Measurements from ENCODE around the gene PACC1. TPM values are rescaled to one million over a fixed set of nuclear protein-coding genes. Genes with fewer than 3 reads are reported as not detected.

Gene PACC1
- total RNA-seq, 1 donor from 2014 or later, result 18.3 TPM

DNA sequence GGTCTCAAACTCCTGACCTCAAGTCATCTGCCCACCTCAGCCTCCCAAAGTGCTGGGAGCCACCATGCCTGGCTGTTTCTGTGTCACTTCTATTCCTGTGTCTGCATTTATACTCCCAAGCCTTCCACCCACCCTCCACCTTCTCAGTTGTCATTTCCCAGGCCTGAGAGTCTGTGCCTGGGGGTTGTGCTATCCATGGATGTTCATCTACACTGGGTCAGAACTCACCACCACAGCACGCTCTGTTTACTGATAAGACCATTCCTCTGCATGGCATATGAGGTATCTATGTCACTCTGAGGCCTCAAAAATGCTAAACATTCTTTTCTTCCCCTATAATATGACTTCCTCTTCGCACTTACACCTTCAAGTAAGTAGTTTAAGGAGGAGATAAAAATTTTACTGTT, 24.1 kb upstream of the PACC1 start:
- DNase-seq (ENCODE audit: low read depth, low spot score), result no peak

- no peak for DNase-seq (ENCODE audit: low read depth, low spot score)
Measured at GRCh38 chr1:212437179-212437798, 22.6 kb upstream of the PACC1 start.

DNA sequence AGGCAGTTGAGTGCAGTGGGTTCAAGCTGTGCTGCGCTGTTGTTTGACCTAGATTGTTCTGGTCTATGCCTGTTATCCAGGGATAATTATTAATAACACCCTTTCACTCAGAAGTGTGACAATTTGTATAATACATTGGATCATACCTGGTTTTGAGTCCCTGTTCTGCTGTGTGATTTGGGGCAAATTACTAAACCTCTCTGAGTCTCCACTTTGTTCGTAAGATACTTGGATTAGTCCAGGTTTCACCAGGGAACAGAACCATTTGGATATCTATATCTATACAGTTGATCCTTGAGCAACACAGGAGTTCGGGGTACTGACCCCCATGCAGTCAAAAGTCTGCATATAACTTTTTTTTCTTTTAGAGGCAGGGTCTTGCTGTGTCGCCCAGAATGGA, 20.3 kb upstream of the PACC1 start:
- DNase-seq (ENCODE audit: low read depth, low spot score), result no peak

DNA sequence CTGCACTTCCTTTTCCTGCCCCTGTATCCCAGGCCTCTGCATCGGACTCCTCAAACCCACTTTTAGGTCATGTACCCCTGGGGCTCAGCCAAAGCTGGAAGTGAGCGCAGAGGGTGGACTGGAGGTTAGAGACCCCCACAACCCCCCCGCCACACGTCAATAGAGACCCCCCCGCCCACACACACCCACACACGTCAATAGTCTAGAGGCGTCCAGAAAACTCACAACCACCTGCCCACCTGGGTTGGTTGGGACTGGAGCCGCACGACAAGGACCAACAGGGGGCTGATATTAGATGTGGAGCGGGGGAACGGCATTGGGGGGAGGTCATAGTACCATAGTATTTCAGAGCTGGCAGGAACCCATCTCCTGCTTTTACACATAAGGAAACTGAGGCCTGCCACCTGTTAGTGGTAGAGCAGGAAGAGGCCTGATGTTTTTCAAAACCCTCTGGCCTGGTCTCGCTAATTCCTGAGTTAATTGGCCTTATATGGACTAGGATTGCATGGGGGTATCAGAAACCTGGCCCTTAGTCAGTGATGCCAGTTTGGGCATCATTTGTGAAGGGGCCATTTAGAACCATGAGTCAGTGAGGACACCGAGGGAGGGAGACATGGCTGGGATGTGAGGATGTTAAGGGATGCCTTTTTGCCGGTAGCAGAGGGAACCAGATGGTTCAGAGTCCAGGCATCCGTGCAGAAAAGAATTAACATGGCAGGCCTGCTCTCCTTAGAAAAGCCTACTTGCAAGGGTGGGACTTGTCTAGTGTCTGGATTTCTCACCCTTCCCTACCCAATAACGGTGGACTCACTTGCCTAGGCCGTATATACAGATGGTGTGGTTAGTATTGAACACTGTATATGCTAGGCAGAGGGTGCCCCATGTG, 19.1 kb upstream of the PACC1 start:
- DNase-seq (ENCODE audit: low read depth, low spot score), result no peak

- DNase-seq (ENCODE audit: low read depth, low spot score), result no peak
Measured at GRCh38 chr1:212432661-212433576, 18.2 kb upstream of the PACC1 start, which contains the start of gene NENF. TSS of gene NENF (plus strand) at chr1:212432920. CDS start at chr1:212432944, 24 bp downstream.

DNA sequence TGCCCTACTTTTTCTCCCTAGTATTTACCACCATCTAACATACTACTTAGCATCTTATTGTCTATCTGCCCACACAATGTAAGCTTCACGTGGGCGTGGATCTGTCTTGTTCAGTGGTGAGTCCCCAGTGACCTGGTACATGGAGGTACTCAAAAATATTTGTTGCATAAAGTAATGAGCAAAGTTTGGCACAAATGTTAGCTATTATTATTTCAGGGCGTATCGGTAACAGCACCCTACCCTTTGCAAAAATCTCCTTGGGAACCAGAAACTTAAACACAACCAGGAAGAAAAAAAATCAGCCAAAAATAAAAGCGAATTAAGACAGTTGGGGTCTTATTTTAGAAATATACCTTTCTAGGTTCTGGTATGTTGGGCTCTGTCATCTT, 17.6 kb upstream of the PACC1 start:
- no peak for DNase-seq (ENCODE audit: low read depth, low spot score)

DNA sequence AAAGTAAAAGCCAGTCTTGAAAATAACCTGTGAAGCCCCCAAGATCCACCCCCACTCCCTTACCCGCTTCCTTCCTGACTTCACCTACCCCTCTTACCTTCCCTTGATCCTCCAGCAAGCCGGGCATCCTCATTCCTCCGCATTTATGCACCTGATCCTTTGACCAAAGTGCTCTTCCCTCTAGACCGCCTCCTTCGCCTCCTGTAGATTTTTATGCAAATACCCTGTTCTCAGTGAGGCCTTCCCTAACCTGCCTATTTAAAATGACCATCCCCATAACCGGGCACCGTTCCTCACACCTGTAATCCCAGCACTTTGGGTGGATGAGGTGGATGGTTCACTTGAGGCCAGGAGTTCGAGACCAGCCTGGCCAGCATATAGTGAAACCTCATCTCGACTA, 17.0 kb upstream of the PACC1 start:
- no peak for DNase-seq (ENCODE audit: low read depth, low spot score)

DNA sequence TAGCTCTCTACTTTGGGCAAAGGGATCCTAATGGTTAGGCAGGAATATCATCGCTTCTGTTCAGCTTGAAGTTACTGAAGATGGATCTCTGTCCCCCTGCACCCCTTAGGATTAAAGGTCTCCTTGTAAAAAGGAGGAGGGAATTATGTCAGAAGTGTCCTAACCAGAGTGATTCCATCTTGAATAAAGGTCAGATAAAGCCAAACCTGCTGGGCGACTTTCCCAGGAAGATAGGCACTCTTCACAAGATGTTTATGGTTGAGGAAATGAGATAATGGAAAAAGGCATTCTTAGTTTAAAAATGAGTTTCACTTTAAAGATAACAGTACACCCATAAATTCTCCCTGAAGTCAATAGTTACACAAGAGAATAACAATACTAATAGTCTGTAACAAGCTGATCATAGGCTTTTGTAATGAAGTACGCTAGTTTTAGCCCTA, 16.3 kb upstream of the PACC1 start:
- no peak for DNase-seq (ENCODE audit: low read depth, low spot score)

- DNase-seq (ENCODE audit: low read depth, low spot score), result no peak
Measured at GRCh38 chr1:212430416-212430815, 15.7 kb upstream of the PACC1 start.

DNA sequence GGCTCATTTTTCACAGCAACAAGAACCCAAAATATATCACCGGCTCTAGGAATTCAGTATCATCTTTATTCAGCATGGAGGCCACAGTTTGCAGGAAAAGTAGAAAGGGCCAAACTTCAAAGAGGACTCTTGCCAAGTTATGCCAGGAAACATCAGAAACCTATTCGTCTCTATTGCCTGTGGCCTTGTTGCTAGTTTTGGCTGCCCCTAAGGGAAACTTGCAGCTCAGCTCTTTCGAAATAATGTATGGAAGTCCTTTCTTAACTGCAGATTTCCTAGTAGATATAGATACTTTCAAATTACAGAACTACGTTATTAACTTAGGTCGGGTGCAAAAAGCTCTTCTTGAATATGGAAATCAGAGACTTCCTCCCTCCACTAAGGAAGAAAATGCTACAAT, 13.8 kb upstream of the PACC1 start:
- DNase-seq (ENCODE audit: low read depth, low spot score), result no peak

- no peak for DNase-seq (ENCODE audit: low read depth, low spot score)
Measured at GRCh38 chr1:212423879-212424278, 9.2 kb upstream of the PACC1 start.

- no peak for DNase-seq (ENCODE audit: low read depth, low spot score)
Measured at GRCh38 chr1:212421165-212421564, 6.5 kb upstream of the PACC1 start.

GRCh38 chr1:212415107-212415841, 588 bp upstream of the PACC1 start:
- no peak for DNase-seq (ENCODE audit: low read depth, low spot score)

GRCh38 chr1:212413902-212414327, 771 bp downstream of the PACC1 start:
- no peak for DNase-seq (ENCODE audit: low read depth, low spot score)

DNA sequence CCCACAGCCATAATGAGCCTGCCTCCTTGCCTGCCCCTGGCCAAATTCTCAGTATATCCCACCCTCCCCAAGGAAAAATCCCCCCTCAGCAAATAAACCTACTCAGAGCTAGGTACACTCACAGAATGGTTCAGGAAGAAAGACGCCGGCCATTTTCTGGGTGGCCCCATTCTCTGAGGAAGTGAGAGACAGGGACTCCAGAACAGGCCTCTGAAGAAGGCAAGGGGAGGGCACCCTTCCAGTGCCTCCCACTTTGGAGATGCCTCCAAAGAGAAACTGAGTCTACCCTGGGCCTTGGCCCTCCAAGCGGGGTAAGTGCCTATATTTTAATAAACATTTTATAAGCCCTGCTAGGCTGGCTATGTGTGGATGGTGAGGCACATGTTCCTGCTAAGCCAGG, 2.3 kb downstream of the PACC1 start:
- no peak for DNase-seq (ENCODE audit: low read depth, low spot score)

DNA sequence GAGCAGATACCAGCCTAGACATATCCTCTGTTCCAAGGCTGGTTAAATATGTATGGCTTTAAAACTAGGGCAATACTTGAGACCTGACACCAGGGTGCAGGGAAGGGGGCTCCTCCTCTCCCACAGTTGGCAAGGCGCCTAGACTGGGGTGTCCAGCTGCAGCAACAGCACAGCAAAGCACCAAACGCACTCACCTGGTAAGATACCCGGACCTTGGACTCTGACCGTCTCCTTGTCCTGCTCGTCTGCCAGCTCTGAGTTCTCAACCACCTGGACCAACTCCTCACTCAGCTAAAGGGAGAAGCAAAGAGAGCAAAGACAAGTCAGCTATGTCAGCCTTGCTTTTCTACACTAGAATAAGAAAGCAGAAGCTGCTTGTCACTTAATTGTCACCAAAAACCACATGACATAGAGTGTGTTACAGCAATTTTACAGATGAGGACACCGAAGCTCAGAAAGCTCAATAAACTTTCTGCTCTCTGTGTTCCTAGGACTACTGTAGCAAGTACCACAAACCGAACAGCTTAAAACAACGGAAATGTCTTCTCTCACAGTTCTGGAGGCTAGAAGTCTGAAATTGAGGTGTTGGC, 4.4 kb downstream of the PACC1 start:
- no peak for DNase-seq (ENCODE audit: low read depth, low spot score)

DNA sequence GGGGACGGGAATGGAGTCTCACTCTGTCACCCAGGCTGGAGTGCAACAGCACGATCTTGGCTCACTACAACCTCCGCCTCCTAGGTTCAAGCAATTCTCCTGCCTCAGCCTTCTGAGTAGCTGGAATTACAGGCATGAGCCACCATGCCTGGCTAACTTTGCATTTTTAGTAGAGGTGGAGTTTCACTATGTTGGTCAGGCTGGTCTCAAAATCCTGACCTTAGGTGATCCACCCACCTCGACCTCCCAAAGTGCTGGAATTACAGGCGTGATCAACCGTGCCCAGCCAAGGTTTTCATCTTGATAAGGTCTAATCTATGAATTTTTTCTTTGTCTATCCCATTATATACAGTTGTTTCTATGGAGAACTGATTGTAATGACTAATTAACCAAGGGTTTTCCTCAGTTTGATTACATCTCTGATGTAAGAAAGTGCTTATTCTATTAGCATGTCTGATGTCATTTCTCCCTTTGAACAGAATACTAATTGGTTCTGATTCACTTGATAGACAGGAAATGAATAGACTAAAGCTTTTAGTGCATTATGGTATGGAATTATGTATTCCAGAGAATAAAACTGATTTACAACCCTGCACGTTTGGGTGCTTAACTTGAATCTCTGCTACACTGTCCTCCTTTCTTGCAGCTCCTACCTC, 11.9 kb downstream of the PACC1 start:
- no peak for DNase-seq (ENCODE audit: low read depth, low spot score)

- DNase-seq (ENCODE audit: low read depth, low spot score), result no peak
Measured at GRCh38 chr1:212401838-212402582, 12.7 kb downstream of the PACC1 start.

DNA sequence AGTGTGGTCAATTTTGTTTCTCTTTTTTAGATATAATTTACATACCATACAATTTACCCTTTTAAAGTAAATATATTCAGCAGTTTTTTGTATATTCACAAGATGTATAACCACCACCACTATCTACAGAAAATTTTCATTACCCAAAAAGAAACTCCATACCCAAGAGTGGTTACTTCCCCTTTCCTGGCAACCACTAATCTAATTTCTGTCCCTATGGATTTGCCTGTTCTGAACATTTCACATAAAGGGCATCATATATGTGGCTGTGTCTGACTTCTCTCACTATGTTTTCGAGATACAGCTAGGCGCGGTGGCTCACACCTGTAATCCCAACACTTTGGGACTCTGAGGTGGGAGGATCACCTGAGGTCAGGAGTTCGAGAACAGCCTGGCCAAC, 13.6 kb downstream of the PACC1 start:
- DNase-seq (ENCODE audit: low read depth, low spot score), result no peak

Measured in pulmonary artery endothelial cell (primary cell).